Measurements from ENCODE around the gene SHF.
"Not testable (repeated sequence)": the region's sequence is repeated elsewhere in the genome, so short reads cannot be mapped to it uniquely, and the experiment has no call there.

Gene SHF

GRCh38 chr15:45143056-45143455 is 44.7 kb downstream of the SHF start:
- no peak for DNase-seq

GRCh38 chr15:45141386-45141785 is 46.4 kb downstream of the SHF start:
- no peak for DNase-seq

GRCh38 chr15:45140557-45141250 is 47.1 kb downstream of the SHF start:
- DNase-seq: no peak

- DNase-seq: no peak
These were observed 48.0 kb downstream of the SHF start for GRCh38 chr15:45139770-45140169.

- no peak for DNase-seq
These were observed 48.7 kb downstream of the SHF start for GRCh38 chr15:45138814-45139765.

- no peak for DNase-seq
These were observed 50.1 kb downstream of the SHF start for GRCh38 chr15:45137703-45138102.

GRCh38 chr15:45136378-45136764 is 51.4 kb downstream of the SHF start:
- no peak for DNase-seq

GRCh38 chr15:45135705-45136377 is 51.9 kb downstream of the SHF start:
- DNase-seq: not testable (repeated sequence)

- no peak for DNase-seq
These were observed 52.8 kb downstream of the SHF start for GRCh38 chr15:45134682-45135604.

GRCh38 chr15:45134046-45134445 is 53.7 kb downstream of the SHF start:
- DNase-seq: no peak

- DNase-seq: no peak
These were observed 54.2 kb downstream of the SHF start for GRCh38 chr15:45133561-45133920.

- DNase-seq: no peak
These were observed 54.8 kb downstream of the SHF start for GRCh38 chr15:45132844-45133560.

GRCh38 chr15:45131510-45131909 is 56.3 kb downstream of the SHF start:
- no peak for DNase-seq

GRCh38 chr15:45130291-45131000 is 57.3 kb downstream of the SHF start:
- DNase-seq: no peak

GRCh38 chr15:45129651-45130129 is 58.1 kb downstream of the SHF start, which contains the start of the genes DUOX1 and DUOXA1:
Gene DUOX1, plus strand, starts transcription at chr15:45129994. Its CDS starts 1,973 bp downstream, at chr15:45131967.
Gene DUOXA1, minus strand, starts transcription at chr15:45129879. Its CDS starts 6,865 bp downstream, at chr15:45123014.
- DNase-seq: no peak

- DNase-seq: no peak
These were observed 58.7 kb downstream of the SHF start for GRCh38 chr15:45128971-45129639.

GRCh38 chr15:45126535-45127158 is 61.1 kb downstream of the SHF start:
- DNase-seq: peak; percentile 39

GRCh38 chr15:45123397-45123796 is 64.4 kb downstream of the SHF start:
- DNase-seq: no peak

GRCh38 chr15:45122719-45123118 is 65.0 kb downstream of the SHF start:
- no peak for DNase-seq

Measured in CD4-positive, alpha-beta T cell treated with Interleukin-15 for 1 hour (primary cell).